ENCODE data around the gene GARS1.

GARS1 gene

GRCh38 chr7:30548845-30549244 is 45.8 kb upstream of the GARS1 start:
- no peaks in the 10 kb centered on the region for H3K27me3 ChIP-seq (ENCODE audit: insufficient read depth, low read length, poor library complexity, severe bottlenecking)
- H3K79me2 ChIP-seq (ENCODE audit: insufficient read depth, low read length), result no peaks in the 10 kb centered on the region
- TF ChIP-seq CTCF (conservative IDR thresholded peaks at IDR 0.05; ENCODE audit: low read length) (peak; percentile 80), EZH2phosphoT487 (IDR thresholded peaks at IDR 0.05; ENCODE audit: borderline replicate concordance) (no peak)
- H3K4me2 ChIP-seq (ENCODE audit: low read depth, low read length, poor library complexity, severe bottlenecking), result no peak overlapping the region
- H3K9ac ChIP-seq (ENCODE audit: low read depth, low read length, poor library complexity, severe bottlenecking), result no peak overlapping the region
- no peaks in the 10 kb centered on the region for H3F3A ChIP-seq (ENCODE audit: low read depth)
- no peaks in the 10 kb centered on the region for H3K9me2 ChIP-seq (replicated peaks; ENCODE audit: low read depth, low read length)
- H3K36me3 ChIP-seq (ENCODE audit: insufficient read depth, low read length), result no peaks in the 10 kb centered on the region
- H2AFZ ChIP-seq (ENCODE audit: low read length), result no peak overlapping the region
- no peaks in the 10 kb centered on the region for H3K4me1 ChIP-seq (ENCODE audit: insufficient read depth, low read length, poor library complexity, severe bottlenecking)
- H4K20me1 ChIP-seq (ENCODE audit: insufficient read depth, low read length, poor library complexity, severe bottlenecking), result no peaks in the 10 kb centered on the region
- no peak overlapping the region for H3K4me3 ChIP-seq (ENCODE audit: low read length, poor library complexity, severe bottlenecking)
- H3K9me3 ChIP-seq (ENCODE audit: insufficient read depth, low read depth, low read length), result no peaks in the 10 kb centered on the region

DNA sequence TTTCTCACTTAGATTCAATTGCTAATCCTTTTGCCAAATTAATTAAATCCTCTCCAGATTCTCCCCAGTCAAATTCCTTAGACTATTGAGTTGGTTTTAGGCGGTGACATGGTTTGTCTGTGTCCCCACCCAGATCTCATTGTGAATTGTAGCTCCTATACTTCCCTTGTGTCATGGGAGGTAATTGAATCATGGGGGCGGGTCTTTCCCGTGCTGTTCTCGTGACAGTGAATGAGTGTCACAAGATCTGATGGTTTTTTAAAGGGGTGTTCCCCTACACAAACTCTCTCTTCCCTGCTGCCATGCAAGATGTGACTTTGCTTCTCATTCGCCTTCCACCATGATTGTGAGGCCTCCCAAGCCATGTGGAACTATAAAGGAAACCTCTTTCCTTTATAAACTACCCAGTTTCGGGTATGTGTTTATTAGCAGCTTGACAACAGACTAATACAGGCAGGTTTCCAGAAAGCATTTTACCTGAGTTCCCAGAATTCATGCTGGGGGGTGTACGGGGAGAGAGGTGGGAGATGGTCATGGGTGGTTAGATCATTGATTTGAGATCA is 44.7 kb upstream of the GARS1 start:
- H4K20me1 ChIP-seq (ENCODE audit: insufficient read depth, low read length, poor library complexity, severe bottlenecking), result no peaks in the 10 kb centered on the region
- no peak overlapping the region for H3K9ac ChIP-seq (ENCODE audit: low read depth, low read length, poor library complexity, severe bottlenecking)
- no peak overlapping the region for H2AFZ ChIP-seq (ENCODE audit: low read length)
- no peaks in the 10 kb centered on the region for H3K27me3 ChIP-seq (ENCODE audit: insufficient read depth, low read length, poor library complexity, severe bottlenecking)
- no peaks in the 10 kb centered on the region for H3K36me3 ChIP-seq (ENCODE audit: insufficient read depth, low read length)
- TF ChIP-seq CTCF (conservative IDR thresholded peaks at IDR 0.05; ENCODE audit: low read length) (no peak), EZH2phosphoT487 (IDR thresholded peaks at IDR 0.05; ENCODE audit: borderline replicate concordance) (no peak)
- no peaks in the 10 kb centered on the region for H3F3A ChIP-seq (ENCODE audit: low read depth)
- H3K79me2 ChIP-seq (ENCODE audit: insufficient read depth, low read length), result no peaks in the 10 kb centered on the region
- no peaks in the 10 kb centered on the region for H3K4me1 ChIP-seq (ENCODE audit: insufficient read depth, low read length, poor library complexity, severe bottlenecking)
- no peak overlapping the region for H3K4me2 ChIP-seq (ENCODE audit: low read depth, low read length, poor library complexity, severe bottlenecking)
- no peaks in the 10 kb centered on the region for H3K9me2 ChIP-seq (replicated peaks; ENCODE audit: low read depth, low read length)
- H3K4me3 ChIP-seq (ENCODE audit: low read length, poor library complexity, severe bottlenecking), result no peak overlapping the region
- H3K9me3 ChIP-seq (ENCODE audit: insufficient read depth, low read depth, low read length), result no peaks in the 10 kb centered on the region

DNA sequence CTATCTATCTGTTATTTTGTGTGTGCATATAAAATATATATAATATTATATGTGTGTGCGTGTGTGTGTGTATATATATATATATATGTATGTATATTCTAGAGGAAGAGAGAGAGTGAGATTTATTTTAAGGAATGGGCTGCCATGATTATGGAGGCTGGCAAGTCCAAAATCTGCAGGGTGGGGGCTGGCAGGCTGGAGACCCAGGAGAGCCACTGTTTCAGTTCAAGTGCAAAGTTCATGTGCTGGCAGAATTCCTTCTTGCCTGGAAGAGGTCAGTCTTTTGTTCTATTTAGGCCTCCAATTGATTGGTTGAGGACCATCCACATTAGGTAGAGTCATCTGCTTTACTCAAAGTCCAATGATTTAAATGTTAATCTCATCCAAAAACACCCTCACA is 42.3 kb upstream of the GARS1 start:
- Histone ChIP-seq H4K20me1 (ENCODE audit: insufficient read depth, low read length, poor library complexity, severe bottlenecking) (no peaks in the 10 kb centered on the region), H3F3A (ENCODE audit: low read depth) (no peaks in the 10 kb centered on the region), H3K36me3 (ENCODE audit: insufficient read depth, low read length) (no peaks in the 10 kb centered on the region), H3K4me3 (ENCODE audit: low read length, poor library complexity, severe bottlenecking) (no peak overlapping the region), H3K27me3 (ENCODE audit: insufficient read depth, low read length, poor library complexity, severe bottlenecking) (no peaks in the 10 kb centered on the region), H3K79me2 (ENCODE audit: insufficient read depth, low read length) (no peaks in the 10 kb centered on the region), H2AFZ (ENCODE audit: low read length) (no peak overlapping the region), H3K9me3 (ENCODE audit: insufficient read depth, low read depth, low read length) (no peaks in the 10 kb centered on the region), H3K9me2 (replicated peaks; ENCODE audit: low read depth, low read length) (no peaks in the 10 kb centered on the region), H3K4me2 (ENCODE audit: low read depth, low read length, poor library complexity, severe bottlenecking) (no peak overlapping the region), H3K9ac (ENCODE audit: low read depth, low read length, poor library complexity, severe bottlenecking) (no peak overlapping the region), H3K4me1 (ENCODE audit: insufficient read depth, low read length, poor library complexity, severe bottlenecking) (no peaks in the 10 kb centered on the region)
- no peak for TF ChIP-seq CTCF (conservative IDR thresholded peaks at IDR 0.05; ENCODE audit: low read length)
- TF ChIP-seq EZH2phosphoT487 (IDR thresholded peaks at IDR 0.05; ENCODE audit: borderline replicate concordance), result no peak
